H1 (cell line): ENCODE results near the gene TMEM273. TPM values are rescaled to one million over a fixed set of nuclear protein-coding genes. Genes with fewer than 3 reads are reported as not detected.

Experiments
- polyA plus RNA-seq, 7 experiments: library from polyadenylated mRNA; depleted of rRNA in 3 of 7; stranded (reverse) in 5 of 7; unstranded in 2 of 7; fragments of >200 nt in 5 of 7; fragments of 200-250 nt in 2 of 7; gene quantifications; 1 replicate in 5 of 7; 2 replicates in 1 of 7; 4 replicates in 1 of 7; pipeline versions ENCODE4 v1.2.1 to v1.2.3, GENCODE V29; 2011 to 2013; ENCODE audit warnings: missing spikeins in 2 of 7, mixed read lengths in 2 of 7
- total RNA-seq: library from RNA; stranded (reverse); fragmentation: NEBNext Ultra II Directional; extraction: Animal tissue kit (Norgen Biotek cat#: 25700); gene quantifications from 2 replicates; pipeline ENCODE4 v1.2.1, GENCODE V29; 2021
- TF ChIP-seq, protein P1 (sequence below): fragments of 300-600 bp; sonication (generic); IDR thresholded peaks from 2 replicates; pipeline ENCODE4 v1.7.1; 2012; ENCODE audit warnings: low read length, moderate library complexity, mild to moderate bottlenecking, inconsistent platforms; ENCODE audit not compliant: insufficient replicate concordance

TMEM273 gene
- total and polyA plus RNA-seq, 2 of the 8 experiments (the other 6 are each of a cell fraction or from before 2014, with no cell fraction given) = not detected

DNA sequence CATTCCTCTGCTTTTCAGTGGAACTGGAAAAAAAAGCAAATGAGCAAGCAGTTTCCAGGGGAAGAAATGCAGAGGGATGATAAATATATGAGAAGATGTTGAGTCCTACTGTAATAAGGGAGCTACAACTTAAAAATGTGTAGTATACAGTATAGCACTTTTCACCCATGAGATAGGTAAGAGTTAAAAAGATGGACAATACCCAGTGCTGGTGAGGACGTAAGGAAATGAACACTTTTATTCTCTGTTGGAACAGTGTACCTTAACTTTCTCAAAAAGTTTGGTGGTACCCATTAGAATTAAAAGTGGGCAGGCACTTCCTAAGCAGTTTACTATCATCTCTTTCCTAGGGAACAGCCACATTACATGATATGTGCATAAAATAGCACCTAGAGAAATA lies 51.7 kb downstream of the TMEM273 start (continued):
- TF ChIP-seq, protein P1, sequence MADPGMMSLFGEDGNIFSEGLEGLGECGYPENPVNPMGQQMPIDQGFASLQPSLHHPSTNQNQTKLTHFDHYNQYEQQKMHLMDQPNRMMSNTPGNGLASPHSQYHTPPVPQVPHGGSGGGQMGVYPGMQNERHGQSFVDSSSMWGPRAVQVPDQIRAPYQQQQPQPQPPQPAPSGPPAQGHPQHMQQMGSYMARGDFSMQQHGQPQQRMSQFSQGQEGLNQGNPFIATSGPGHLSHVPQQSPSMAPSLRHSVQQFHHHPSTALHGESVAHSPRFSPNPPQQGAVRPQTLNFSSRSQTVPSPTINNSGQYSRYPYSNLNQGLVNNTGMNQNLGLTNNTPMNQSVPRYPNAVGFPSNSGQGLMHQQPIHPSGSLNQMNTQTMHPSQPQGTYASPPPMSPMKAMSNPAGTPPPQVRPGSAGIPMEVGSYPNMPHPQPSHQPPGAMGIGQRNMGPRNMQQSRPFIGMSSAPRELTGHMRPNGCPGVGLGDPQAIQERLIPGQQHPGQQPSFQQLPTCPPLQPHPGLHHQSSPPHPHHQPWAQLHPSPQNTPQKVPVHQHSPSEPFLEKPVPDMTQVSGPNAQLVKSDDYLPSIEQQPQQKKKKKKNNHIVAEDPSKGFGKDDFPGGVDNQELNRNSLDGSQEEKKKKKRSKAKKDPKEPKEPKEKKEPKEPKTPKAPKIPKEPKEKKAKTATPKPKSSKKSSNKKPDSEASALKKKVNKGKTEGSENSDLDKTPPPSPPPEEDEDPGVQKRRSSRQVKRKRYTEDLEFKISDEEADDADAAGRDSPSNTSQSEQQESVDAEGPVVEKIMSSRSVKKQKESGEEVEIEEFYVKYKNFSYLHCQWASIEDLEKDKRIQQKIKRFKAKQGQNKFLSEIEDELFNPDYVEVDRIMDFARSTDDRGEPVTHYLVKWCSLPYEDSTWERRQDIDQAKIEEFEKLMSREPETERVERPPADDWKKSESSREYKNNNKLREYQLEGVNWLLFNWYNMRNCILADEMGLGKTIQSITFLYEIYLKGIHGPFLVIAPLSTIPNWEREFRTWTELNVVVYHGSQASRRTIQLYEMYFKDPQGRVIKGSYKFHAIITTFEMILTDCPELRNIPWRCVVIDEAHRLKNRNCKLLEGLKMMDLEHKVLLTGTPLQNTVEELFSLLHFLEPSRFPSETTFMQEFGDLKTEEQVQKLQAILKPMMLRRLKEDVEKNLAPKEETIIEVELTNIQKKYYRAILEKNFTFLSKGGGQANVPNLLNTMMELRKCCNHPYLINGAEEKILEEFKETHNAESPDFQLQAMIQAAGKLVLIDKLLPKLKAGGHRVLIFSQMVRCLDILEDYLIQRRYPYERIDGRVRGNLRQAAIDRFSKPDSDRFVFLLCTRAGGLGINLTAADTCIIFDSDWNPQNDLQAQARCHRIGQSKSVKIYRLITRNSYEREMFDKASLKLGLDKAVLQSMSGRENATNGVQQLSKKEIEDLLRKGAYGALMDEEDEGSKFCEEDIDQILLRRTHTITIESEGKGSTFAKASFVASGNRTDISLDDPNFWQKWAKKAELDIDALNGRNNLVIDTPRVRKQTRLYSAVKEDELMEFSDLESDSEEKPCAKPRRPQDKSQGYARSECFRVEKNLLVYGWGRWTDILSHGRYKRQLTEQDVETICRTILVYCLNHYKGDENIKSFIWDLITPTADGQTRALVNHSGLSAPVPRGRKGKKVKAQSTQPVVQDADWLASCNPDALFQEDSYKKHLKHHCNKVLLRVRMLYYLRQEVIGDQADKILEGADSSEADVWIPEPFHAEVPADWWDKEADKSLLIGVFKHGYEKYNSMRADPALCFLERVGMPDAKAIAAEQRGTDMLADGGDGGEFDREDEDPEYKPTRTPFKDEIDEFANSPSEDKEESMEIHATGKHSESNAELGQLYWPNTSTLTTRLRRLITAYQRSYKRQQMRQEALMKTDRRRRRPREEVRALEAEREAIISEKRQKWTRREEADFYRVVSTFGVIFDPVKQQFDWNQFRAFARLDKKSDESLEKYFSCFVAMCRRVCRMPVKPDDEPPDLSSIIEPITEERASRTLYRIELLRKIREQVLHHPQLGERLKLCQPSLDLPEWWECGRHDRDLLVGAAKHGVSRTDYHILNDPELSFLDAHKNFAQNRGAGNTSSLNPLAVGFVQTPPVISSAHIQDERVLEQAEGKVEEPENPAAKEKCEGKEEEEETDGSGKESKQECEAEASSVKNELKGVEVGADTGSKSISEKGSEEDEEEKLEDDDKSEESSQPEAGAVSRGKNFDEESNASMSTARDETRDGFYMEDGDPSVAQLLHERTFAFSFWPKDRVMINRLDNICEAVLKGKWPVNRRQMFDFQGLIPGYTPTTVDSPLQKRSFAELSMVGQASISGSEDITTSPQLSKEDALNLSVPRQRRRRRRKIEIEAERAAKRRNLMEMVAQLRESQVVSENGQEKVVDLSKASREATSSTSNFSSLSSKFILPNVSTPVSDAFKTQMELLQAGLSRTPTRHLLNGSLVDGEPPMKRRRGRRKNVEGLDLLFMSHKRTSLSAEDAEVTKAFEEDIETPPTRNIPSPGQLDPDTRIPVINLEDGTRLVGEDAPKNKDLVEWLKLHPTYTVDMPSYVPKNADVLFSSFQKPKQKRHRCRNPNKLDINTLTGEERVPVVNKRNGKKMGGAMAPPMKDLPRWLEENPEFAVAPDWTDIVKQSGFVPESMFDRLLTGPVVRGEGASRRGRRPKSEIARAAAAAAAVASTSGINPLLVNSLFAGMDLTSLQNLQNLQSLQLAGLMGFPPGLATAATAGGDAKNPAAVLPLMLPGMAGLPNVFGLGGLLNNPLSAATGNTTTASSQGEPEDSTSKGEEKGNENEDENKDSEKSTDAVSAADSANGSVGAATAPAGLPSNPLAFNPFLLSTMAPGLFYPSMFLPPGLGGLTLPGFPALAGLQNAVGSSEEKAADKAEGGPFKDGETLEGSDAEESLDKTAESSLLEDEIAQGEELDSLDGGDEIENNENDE = no peak
